CD4-positive, alpha-beta T cell (primary cell): ENCODE data around the gene PPAT. TPM values are rescaled to one million over a fixed set of nuclear protein-coding genes. Genes with fewer than 3 reads are reported as not detected.
A peak's percentile ranks its signal among the peaks of the same experiment; 100 is the strongest.

Source experiments
- ATAC-seq: fragments of 200-7000 bp; cut with Tn5 transposase; one replicate; pipeline ENCODE4 v1.10.0; 2022; ENCODE audit warnings: mild to moderate bottlenecking; ENCODE audit not compliant: poor library complexity
- CTCF ChIA-PET: fragments of 350-600 bp; sonication (Branson Sonifier 250); formaldehyde crosslinking; loops from one replicate; lab custom pipeline; 2021; ENCODE audit warnings: antibody characterized with exemption, inconsistent platforms; lab: Charles Lee
- POLR2A ChIA-PET: fragments of 350-600 bp; sonication (Branson Sonifier 250); formaldehyde crosslinking; loops from one replicate; lab custom pipeline; 2021; ENCODE audit warnings: antibody characterized with exemption, inconsistent platforms; lab: Charles Lee
- DNase-seq, 14 experiments: peaks; one replicate each; pipeline ENCODE4 v3.0.0-alpha.2; 2013 to 2020; ENCODE audit warnings: mixed read lengths in 2 of 14
- H3K27ac ChIP-seq, 2 donors: one replicate each; pipeline versions ENCODE4 v1.5.1 to v1.7.0; 2013; ENCODE audit warnings: low read length in 2 of 2, low read depth in 1 of 2, mild to moderate bottlenecking in 1 of 2
- H3K27me3 ChIP-seq, 2 experiments: 1 replicate in 1 of 2; 2 replicates in 1 of 2; pipeline versions ENCODE4 v1.6.1 to v1.7.0; 2013; ENCODE audit warnings: low read length in 2 of 2, control low read depth in 1 of 2, mild to moderate bottlenecking in 1 of 2, moderate library complexity in 1 of 2; ENCODE audit not compliant: insufficient read depth in 2 of 2, control insufficient read depth in 1 of 2
- H3K36me3 ChIP-seq: one replicate; pipeline ENCODE4 v1.6.1; 2013; ENCODE audit warnings: low read length, control low read depth; ENCODE audit not compliant: insufficient read depth
- H3K4me1 ChIP-seq: one replicate; pipeline ENCODE4 v1.6.1; 2013; ENCODE audit warnings: low read length, control low read depth; ENCODE audit not compliant: insufficient read depth
- H3K4me3 ChIP-seq: one replicate; pipeline ENCODE4 v1.5.1; 2013; ENCODE audit warnings: mild to moderate bottlenecking, low read length, moderate library complexity
- H3K9me3 ChIP-seq, 2 experiments: 1 replicate in 1 of 2; 2 replicates in 1 of 2; pipeline versions ENCODE4 v1.6.1 to v1.7.0; 2013; ENCODE audit warnings: low read length in 2 of 2, mild to moderate bottlenecking in 2 of 2, control low read depth in 1 of 2, moderate library complexity in 1 of 2; ENCODE audit not compliant: control insufficient read depth in 1 of 2, insufficient read depth in 1 of 2
- H3K27ac Mint-ChIP-seq: one replicate; pipeline ENCODE4 v1.8.0; 2020; ENCODE audit warnings: mixed read lengths
- H3K27me3 Mint-ChIP-seq: one replicate; pipeline ENCODE4 v1.8.0; 2021; ENCODE audit warnings: mixed read lengths
- H3K36me3 Mint-ChIP-seq: one replicate; pipeline ENCODE4 v1.8.0; 2021; ENCODE audit warnings: low read depth, mixed read lengths
- H3K4me1 Mint-ChIP-seq: one replicate; pipeline ENCODE4 v1.8.0; 2021; ENCODE audit warnings: low read depth, mixed read lengths
- H3K4me3 Mint-ChIP-seq: one replicate; pipeline ENCODE4 v1.8.0; 2020; ENCODE audit warnings: mild to moderate bottlenecking, mixed read lengths
- H3K9me3 Mint-ChIP-seq: one replicate; pipeline ENCODE4 v1.8.0; 2020; ENCODE audit warnings: mixed read lengths
- CTCF ChIP-seq: fragments of 200-600 bp; IDR thresholded peaks from one replicate; pipeline ENCODE4 v1.8.0; 2022; ENCODE audit warnings: antibody characterized with exemption, mild to moderate bottlenecking
- intact Hi-C, 2 experiments: fragments of 100-400 bp; cut with DNase I in 1 of 2; cut with micrococcal nuclease in 1 of 2; formaldehyde crosslinking; loops; one replicate each; pipeline versions ENCODE4 v1.15.1 to v1.9.0; 2023 to 2025; cut with DNase I, micrococcal nuclease
- total RNA-seq, 174 experiments: library from RNA in 2 of 174; stranded (reverse) in 2 of 174; gene quantifications; one replicate each; pipeline ENCODE4 v1.2.3 and lab custom pipeline; 2021 to 2026

Gene PPAT
- total RNA-seq, 2 experiments from 2014 or later, result 4.7 to 6.3 TPM

GRCh38 chr4:56475917-56476316 lies 40.5 kb upstream of the PPAT start:
- DNase-seq (no peak), ATAC-seq (no peak)
- Mint-ChIP-seq H3K27me3 (no peaks in the 10 kb centered on the region), H3K4me3 (no peak overlapping the region), H3K36me3 (peaks cover 98% of the 10 kb centered on the region), H3K27ac (no peak overlapping the region), H3K4me1 (peaks cover 5% of the 10 kb centered on the region), H3K9me3 (no peaks in the 10 kb centered on the region)
- Histone ChIP-seq H3K27ac (no peak overlapping the region), H3K36me3 (peaks cover 87% of the 10 kb centered on the region), H3K4me1 (no peaks in the 10 kb centered on the region), H3K9me3 (no peaks in the 10 kb centered on the region), H3K4me3 (no peak overlapping the region), H3K27me3 (no peaks in the 10 kb centered on the region)
- intact Hi-C loops, result no loop called here
- TF ChIP-seq CTCF, result no peak
- CTCF ChIA-PET, result no interaction called here
- POLR2A ChIA-PET, result no interaction called here

GRCh38 chr4:56469489-56470210 lies 34.2 kb upstream of the PPAT start:
- H3K4me3 ChIP-seq, result no peak overlapping the region
- H3K4me3 Mint-ChIP-seq, result peak overlapping the region; percentile 95
- peaks cover 67% of the 10 kb centered on the region for H3K36me3 Mint-ChIP-seq
- intact Hi-C loops, result loop anchor here (5.0 to 10.0 kb wide), 6 partner anchors 42 to 525 kb away; partner anchors contain the start of genes AASDH (in 1 of the 2) and CEP135 (in 1 of the 2)
- H3K4me1 ChIP-seq, result peaks cover 23% of the 10 kb centered on the region
- no peaks in the 10 kb centered on the region for H3K9me3 Mint-ChIP-seq
- TF ChIP-seq CTCF, result no peak
- H3K27me3 Mint-ChIP-seq, result no peaks in the 10 kb centered on the region
- ChIA-PET CTCF (interaction anchor here (1.2 to 1.4 kb wide), 2 partner anchors 15 to 44 kb away, joined by 3 to 4 read pairs; no protein-coding TSS in a partner anchor), POLR2A (interaction anchor here (0.6 to 2.9 kb wide), 5 partner anchors 34 to 508 kb away, joined by 3 to 65 read pairs (median 13); partner anchors contain the start of genes AASDH, NOA1, PAICS and POLR2B)
- H3K27ac Mint-ChIP-seq, result peak overlapping the region; percentile 32
- peak in 2 of 14 experiments; percentile 1 to 8 for DNase-seq
- H3K27ac ChIP-seq, result no peak overlapping the region
- no peak for ATAC-seq
- no peaks in the 10 kb centered on the region for H3K9me3 ChIP-seq
- no peaks in the 10 kb centered on the region for H3K27me3 ChIP-seq
- peaks cover 57% of the 10 kb centered on the region for H3K4me1 Mint-ChIP-seq
- H3K36me3 ChIP-seq, result peaks cover 34% of the 10 kb centered on the region

DNA sequence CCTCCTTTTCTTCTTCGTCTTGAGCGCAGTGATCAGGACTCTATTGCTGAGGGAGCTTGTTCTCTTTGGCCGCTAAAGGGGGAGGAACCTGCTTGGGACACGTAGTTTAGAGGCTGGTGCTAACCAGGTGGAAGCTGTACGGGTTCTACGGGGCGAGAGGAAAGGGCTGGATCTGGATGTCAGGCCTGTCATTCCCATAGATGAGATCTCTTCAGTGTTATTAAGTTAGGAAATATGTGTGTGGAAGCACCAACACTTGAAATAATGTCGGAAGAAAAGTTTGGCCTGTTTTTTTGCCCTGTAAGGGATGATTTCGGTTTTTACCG lies 32.6 kb upstream of the PPAT start:
- Mint-ChIP-seq H3K27me3 (no peaks in the 10 kb centered on the region), H3K4me3 (peak overlapping the region; percentile 95), H3K4me1 (peaks cover 66% of the 10 kb centered on the region), H3K27ac (peak overlapping the region; percentile 96), H3K36me3 (peaks cover 54% of the 10 kb centered on the region), H3K9me3 (no peaks in the 10 kb centered on the region)
- ChIA-PET CTCF (interaction anchor here (0.7 to 1.4 kb wide), 4 partner anchors 32 to 368 kb away, joined by 3 read pairs; partner anchors contain the start of genes AASDH and PAICS), POLR2A (interaction anchor here (0.8 to 2.9 kb wide), 9 partner anchors 9 to 510 kb away, joined by 3 to 65 read pairs (median 5); partner anchors contain the start of genes AASDH, ARL9, NOA1 and PAICS)
- no peak for TF ChIP-seq CTCF
- peak; percentile 21 for ATAC-seq
- Histone ChIP-seq H3K4me3 (peak overlapping the region; percentile 93), H3K9me3 (no peaks in the 10 kb centered on the region), H3K27me3 (no peaks in the 10 kb centered on the region), H3K4me1 (peaks cover 26% of the 10 kb centered on the region), H3K27ac (peak overlapping the region; percentile 84 to 94), H3K36me3 (peaks cover 24% of the 10 kb centered on the region)
- peak in 6 of 14 experiments; percentile 7 to 52 (median 30) for DNase-seq
- intact Hi-C loops, result loop anchor here (5.0 to 10.0 kb wide), 6 partner anchors 41 to 523 kb away; partner anchors contain the start of genes AASDH (in 1 of the 2) and CEP135 (in 1 of the 2)
